ENCODE measurements around the gene CD33. TPM values are rescaled to one million over a fixed set of nuclear protein-coding genes. Genes with fewer than 3 reads are reported as not detected.

Gene CD33
- total RNA-seq, 1 experiment from 2014 or later: 2.2 TPM

- TF ChIP-seq EZH2phosphoT487 (IDR thresholded peaks at IDR 0.05; ENCODE audit: borderline replicate concordance, low read length) (no peak), EZH2 (IDR thresholded peaks at IDR 0.05; ENCODE audit: low read length, unreplicated experiment) (no peak)
- TF ChIP-seq, protein P1, sequence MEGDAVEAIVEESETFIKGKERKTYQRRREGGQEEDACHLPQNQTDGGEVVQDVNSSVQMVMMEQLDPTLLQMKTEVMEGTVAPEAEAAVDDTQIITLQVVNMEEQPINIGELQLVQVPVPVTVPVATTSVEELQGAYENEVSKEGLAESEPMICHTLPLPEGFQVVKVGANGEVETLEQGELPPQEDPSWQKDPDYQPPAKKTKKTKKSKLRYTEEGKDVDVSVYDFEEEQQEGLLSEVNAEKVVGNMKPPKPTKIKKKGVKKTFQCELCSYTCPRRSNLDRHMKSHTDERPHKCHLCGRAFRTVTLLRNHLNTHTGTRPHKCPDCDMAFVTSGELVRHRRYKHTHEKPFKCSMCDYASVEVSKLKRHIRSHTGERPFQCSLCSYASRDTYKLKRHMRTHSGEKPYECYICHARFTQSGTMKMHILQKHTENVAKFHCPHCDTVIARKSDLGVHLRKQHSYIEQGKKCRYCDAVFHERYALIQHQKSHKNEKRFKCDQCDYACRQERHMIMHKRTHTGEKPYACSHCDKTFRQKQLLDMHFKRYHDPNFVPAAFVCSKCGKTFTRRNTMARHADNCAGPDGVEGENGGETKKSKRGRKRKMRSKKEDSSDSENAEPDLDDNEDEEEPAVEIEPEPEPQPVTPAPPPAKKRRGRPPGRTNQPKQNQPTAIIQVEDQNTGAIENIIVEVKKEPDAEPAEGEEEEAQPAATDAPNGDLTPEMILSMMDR (conservative IDR thresholded peaks at IDR 0.05; ENCODE audit: low read depth, low read length): no peak
- DNase-seq: no peak
- Histone ChIP-seq H3K4me1 (ENCODE audit: insufficient read depth, low read length) (no peaks in the 10 kb centered on the region), H3K27ac (ENCODE audit: low read length) (no peak overlapping the region), H3K9me2 (replicated peaks; ENCODE audit: low read length) (no peaks in the 10 kb centered on the region), H3K36me3 (ENCODE audit: low read depth, low read length) (no peaks in the 10 kb centered on the region), H3F3A (ENCODE audit: low read length, unreplicated experiment) (no peaks in the 10 kb centered on the region), H3K4me2 (ENCODE audit: low read length) (no peak overlapping the region), H3K79me2 (ENCODE audit: low read length) (no peaks in the 10 kb centered on the region), H3K4me3 (ENCODE audit: low read length) (no peak overlapping the region), H3K9ac (ENCODE audit: low read length) (no peak overlapping the region), H2AFZ (ENCODE audit: low read length) (no peak overlapping the region), H4K20me1 (ENCODE audit: low read length) (no peaks in the 10 kb centered on the region), H3K27me3 (ENCODE audit: low read length) (peaks cover 80% of the 10 kb centered on the region), H3K9me3 (ENCODE audit: low read length) (no peaks in the 10 kb centered on the region)
- ATAC-seq: no peak
- intact Hi-C loops (cut with micrococcal nuclease): no loop called here
- ChIA-PET CTCF (no interaction called here), POLR2A (ENCODE audit: unreplicated experiment) (interaction anchor here (0.7 kb wide), 1 partner anchor 1811 kb away, joined by 3 read pairs; no protein-coding TSS in a partner anchor)
- no TSS peak for BruUV-seq (replicated peaks)
Observed at GRCh38 chr19:51188227-51188559, 36.7 kb upstream of the CD33 start.

DNA sequence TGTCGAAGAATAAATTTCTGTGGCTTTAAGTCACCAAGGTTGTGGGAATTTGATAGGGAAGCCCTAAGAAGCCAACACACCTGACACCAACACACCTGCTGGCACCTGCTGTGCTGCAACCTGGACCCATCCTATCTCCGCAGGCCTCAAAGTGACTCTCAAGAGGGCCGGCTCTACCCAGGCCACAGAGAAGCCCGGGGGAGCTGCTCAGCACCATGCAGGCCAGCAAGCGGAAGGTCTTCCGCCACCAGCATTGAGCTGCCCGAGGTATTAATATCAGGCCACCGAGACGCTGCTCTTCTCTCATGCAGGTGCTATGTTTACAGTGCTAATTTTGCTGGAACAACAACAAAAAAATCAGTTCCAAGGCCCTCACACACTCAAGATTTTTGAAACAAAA, 32.2 kb upstream of the CD33 start:
- DNase-seq (no peak), ATAC-seq (no peak)
- intact Hi-C loops (cut with micrococcal nuclease): no loop called here
- Histone ChIP-seq H3K9me2 (replicated peaks; ENCODE audit: low read length) (no peaks in the 10 kb centered on the region), H3K4me3 (ENCODE audit: low read length) (no peak overlapping the region), H3K9me3 (ENCODE audit: low read length) (no peaks in the 10 kb centered on the region), H3K27ac (ENCODE audit: low read length) (no peak overlapping the region), H3K4me1 (ENCODE audit: insufficient read depth, low read length) (no peaks in the 10 kb centered on the region), H2AFZ (ENCODE audit: low read length) (no peak overlapping the region), H3K27me3 (ENCODE audit: low read length) (peaks cover 68% of the 10 kb centered on the region), H3K4me2 (ENCODE audit: low read length) (no peak overlapping the region), H3K9ac (ENCODE audit: low read length) (no peak overlapping the region), H3K79me2 (ENCODE audit: low read length) (no peaks in the 10 kb centered on the region), H3K36me3 (ENCODE audit: low read depth, low read length) (no peaks in the 10 kb centered on the region), H4K20me1 (ENCODE audit: low read length) (no peaks in the 10 kb centered on the region), H3F3A (ENCODE audit: low read length, unreplicated experiment) (no peaks in the 10 kb centered on the region)
- no TSS peak for BruUV-seq (replicated peaks)
- CTCF ChIA-PET: no interaction called here
- TF ChIP-seq EZH2phosphoT487 (IDR thresholded peaks at IDR 0.05; ENCODE audit: borderline replicate concordance, low read length) (no peak), EZH2 (IDR thresholded peaks at IDR 0.05; ENCODE audit: low read length, unreplicated experiment) (no peak)
- TF ChIP-seq, protein P1 (conservative IDR thresholded peaks at IDR 0.05; ENCODE audit: low read depth, low read length): no peak
- POLR2A ChIA-PET (ENCODE audit: unreplicated experiment): no interaction called here

GRCh38 chr19:51194527-51195315, 30.2 kb upstream of the CD33 start:
- H3K9me2 ChIP-seq (replicated peaks; ENCODE audit: low read length): no peaks in the 10 kb centered on the region
- H3K9ac ChIP-seq (ENCODE audit: low read length): no peak overlapping the region
- ATAC-seq (no peak), DNase-seq (no peak)
- no peaks in the 10 kb centered on the region for H3K79me2 ChIP-seq (ENCODE audit: low read length)
- no peak overlapping the region for H3K27ac ChIP-seq (ENCODE audit: low read length)
- no peaks in the 10 kb centered on the region for H4K20me1 ChIP-seq (ENCODE audit: low read length)
- H2AFZ ChIP-seq (ENCODE audit: low read length): no peak overlapping the region
- CTCF ChIA-PET: no interaction called here
- no peaks in the 10 kb centered on the region for H3F3A ChIP-seq (ENCODE audit: low read length, unreplicated experiment)
- no peak overlapping the region for H3K4me2 ChIP-seq (ENCODE audit: low read length)
- intact Hi-C loops (cut with micrococcal nuclease): no loop called here
- POLR2A ChIA-PET (ENCODE audit: unreplicated experiment): no interaction called here
- H3K4me3 ChIP-seq (ENCODE audit: low read length): no peak overlapping the region
- H3K4me1 ChIP-seq (ENCODE audit: insufficient read depth, low read length): no peaks in the 10 kb centered on the region
- no TSS peak for BruUV-seq (replicated peaks)
- no peaks in the 10 kb centered on the region for H3K9me3 ChIP-seq (ENCODE audit: low read length)
- TF ChIP-seq, protein P1 (conservative IDR thresholded peaks at IDR 0.05; ENCODE audit: low read depth, low read length): no peak
- TF ChIP-seq EZH2phosphoT487 (IDR thresholded peaks at IDR 0.05; ENCODE audit: borderline replicate concordance, low read length) (no peak), EZH2 (IDR thresholded peaks at IDR 0.05; ENCODE audit: low read length, unreplicated experiment) (no peak)
- H3K36me3 ChIP-seq (ENCODE audit: low read depth, low read length): no peaks in the 10 kb centered on the region
- peaks cover 76% of the 10 kb centered on the region for H3K27me3 ChIP-seq (ENCODE audit: low read length)

Measured in PC-3 (cell line).